ENCODE results near the gene NUBPL.
"Not testable (repeated sequence)": the region's sequence is repeated elsewhere in the genome, so short reads cannot be mapped to it uniquely, and the experiment has no call there.

Gene NUBPL

GRCh38 chr14:31802838-31803237 lies 241.6 kb downstream of the NUBPL start:
- Histone ChIP-seq H3K27me3 (replicated peaks; ENCODE audit: insufficient read depth, low read length) (no peaks in the 10 kb centered on the region), H3K4me3 (ENCODE audit: low read length) (no peak overlapping the region), H3K27ac (ENCODE audit: low read length) (no peak overlapping the region), H3K9ac (ENCODE audit: low read length) (no peak overlapping the region), H3K9me3 (replicated peaks; ENCODE audit: insufficient read depth, low read length) (no peaks in the 10 kb centered on the region), H3K4me2 (ENCODE audit: low read depth, low read length) (no peak overlapping the region), H3K36me3 (replicated peaks; ENCODE audit: insufficient read depth, low read length) (no peaks in the 10 kb centered on the region), H2AFZ (ENCODE audit: low read length) (no peak overlapping the region), H3K79me2 (ENCODE audit: low read length) (no peaks in the 10 kb centered on the region), H4K20me1 (ENCODE audit: insufficient read depth, low read length) (no peaks in the 10 kb centered on the region), H3K4me1 (ENCODE audit: low read length) (no peaks in the 10 kb centered on the region), H3K9me2 (replicated peaks; ENCODE audit: insufficient read depth, low read length) (no peaks in the 10 kb centered on the region), H3F3A (ENCODE audit: insufficient read depth, low read length) (no peaks in the 10 kb centered on the region)
- DNase-seq, result no peak
- TF ChIP-seq CTCF (IDR thresholded peaks at IDR 0.05; ENCODE audit: low read length) (no peak), EZH2 (optimal IDR thresholded peaks at IDR 0.05; ENCODE audit: low read depth, low read length) (no peak), EZH2phosphoT487 (IDR thresholded peaks at IDR 0.05; ENCODE audit: low read length) (no peak)

GRCh38 chr14:31806249-31806648 lies 245.0 kb downstream of the NUBPL start:
- Histone ChIP-seq H3K27ac (ENCODE audit: low read length) (no peak overlapping the region), H3F3A (ENCODE audit: insufficient read depth, low read length) (no peaks in the 10 kb centered on the region), H3K9me2 (replicated peaks; ENCODE audit: insufficient read depth, low read length) (no peaks in the 10 kb centered on the region), H2AFZ (ENCODE audit: low read length) (no peak overlapping the region), H3K4me3 (ENCODE audit: low read length) (no peak overlapping the region), H3K4me1 (ENCODE audit: low read length) (no peaks in the 10 kb centered on the region), H3K36me3 (replicated peaks; ENCODE audit: insufficient read depth, low read length) (no peaks in the 10 kb centered on the region), H3K79me2 (ENCODE audit: low read length) (no peaks in the 10 kb centered on the region), H3K27me3 (replicated peaks; ENCODE audit: insufficient read depth, low read length) (no peaks in the 10 kb centered on the region), H3K4me2 (ENCODE audit: low read depth, low read length) (no peak overlapping the region), H3K9me3 (replicated peaks; ENCODE audit: insufficient read depth, low read length) (no peaks in the 10 kb centered on the region), H3K9ac (ENCODE audit: low read length) (no peak overlapping the region), H4K20me1 (ENCODE audit: insufficient read depth, low read length) (no peaks in the 10 kb centered on the region)
- DNase-seq, result no peak
- no peak for TF ChIP-seq EZH2 (optimal IDR thresholded peaks at IDR 0.05; ENCODE audit: low read depth, low read length)
- no peak for TF ChIP-seq CTCF (IDR thresholded peaks at IDR 0.05; ENCODE audit: low read length)
- no peak for TF ChIP-seq EZH2phosphoT487 (IDR thresholded peaks at IDR 0.05; ENCODE audit: low read length)

- DNase-seq, result not testable (repeated sequence)
These were observed 250.8 kb downstream of the NUBPL start for GRCh38 chr14:31811693-31812628.

GRCh38 chr14:31813724-31814490 lies 252.7 kb downstream of the NUBPL start:
- H3K9me3 ChIP-seq (replicated peaks; ENCODE audit: insufficient read depth, low read length); H3K4me2 ChIP-seq (ENCODE audit: low read depth, low read length); H3F3A ChIP-seq (ENCODE audit: insufficient read depth, low read length); H3K4me1 ChIP-seq (ENCODE audit: low read length); H2AFZ ChIP-seq (ENCODE audit: low read length); H3K27me3 ChIP-seq (replicated peaks; ENCODE audit: insufficient read depth, low read length); H3K36me3 ChIP-seq (replicated peaks; ENCODE audit: insufficient read depth, low read length); H4K20me1 ChIP-seq (ENCODE audit: insufficient read depth, low read length); DNase-seq; H3K4me3 ChIP-seq (ENCODE audit: low read length); H3K9ac ChIP-seq (ENCODE audit: low read length); H3K9me2 ChIP-seq (replicated peaks; ENCODE audit: insufficient read depth, low read length); H3K79me2 ChIP-seq (ENCODE audit: low read length); H3K27ac ChIP-seq (ENCODE audit: low read length): not testable (repeated sequence)

More at GRCh38 chr14:31811693-31812628, 250.8 kb downstream of the NUBPL start:
- not testable (repeated sequence) for H3K36me3 ChIP-seq (replicated peaks; ENCODE audit: insufficient read depth, low read length); H3K4me2 ChIP-seq (ENCODE audit: low read depth, low read length); H3K27me3 ChIP-seq (replicated peaks; ENCODE audit: insufficient read depth, low read length); H3K9me2 ChIP-seq (replicated peaks; ENCODE audit: insufficient read depth, low read length); H2AFZ ChIP-seq (ENCODE audit: low read length); H4K20me1 ChIP-seq (ENCODE audit: insufficient read depth, low read length); H3K4me1 ChIP-seq (ENCODE audit: low read length); H3F3A ChIP-seq (ENCODE audit: insufficient read depth, low read length); H3K4me3 ChIP-seq (ENCODE audit: low read length); H3K9me3 ChIP-seq (replicated peaks; ENCODE audit: insufficient read depth, low read length); H3K9ac ChIP-seq (ENCODE audit: low read length); H3K79me2 ChIP-seq (ENCODE audit: low read length); H3K27ac ChIP-seq (ENCODE audit: low read length)

Measured in MM.1S (cell line).